ENCODE results near the gene EIF3L. TPM values are rescaled to one million over a fixed set of nuclear protein-coding genes. Genes with fewer than 3 reads are reported as not detected.

Gene EIF3L
- polyA plus RNA-seq, 1 donor = 644 TPM

DNA sequence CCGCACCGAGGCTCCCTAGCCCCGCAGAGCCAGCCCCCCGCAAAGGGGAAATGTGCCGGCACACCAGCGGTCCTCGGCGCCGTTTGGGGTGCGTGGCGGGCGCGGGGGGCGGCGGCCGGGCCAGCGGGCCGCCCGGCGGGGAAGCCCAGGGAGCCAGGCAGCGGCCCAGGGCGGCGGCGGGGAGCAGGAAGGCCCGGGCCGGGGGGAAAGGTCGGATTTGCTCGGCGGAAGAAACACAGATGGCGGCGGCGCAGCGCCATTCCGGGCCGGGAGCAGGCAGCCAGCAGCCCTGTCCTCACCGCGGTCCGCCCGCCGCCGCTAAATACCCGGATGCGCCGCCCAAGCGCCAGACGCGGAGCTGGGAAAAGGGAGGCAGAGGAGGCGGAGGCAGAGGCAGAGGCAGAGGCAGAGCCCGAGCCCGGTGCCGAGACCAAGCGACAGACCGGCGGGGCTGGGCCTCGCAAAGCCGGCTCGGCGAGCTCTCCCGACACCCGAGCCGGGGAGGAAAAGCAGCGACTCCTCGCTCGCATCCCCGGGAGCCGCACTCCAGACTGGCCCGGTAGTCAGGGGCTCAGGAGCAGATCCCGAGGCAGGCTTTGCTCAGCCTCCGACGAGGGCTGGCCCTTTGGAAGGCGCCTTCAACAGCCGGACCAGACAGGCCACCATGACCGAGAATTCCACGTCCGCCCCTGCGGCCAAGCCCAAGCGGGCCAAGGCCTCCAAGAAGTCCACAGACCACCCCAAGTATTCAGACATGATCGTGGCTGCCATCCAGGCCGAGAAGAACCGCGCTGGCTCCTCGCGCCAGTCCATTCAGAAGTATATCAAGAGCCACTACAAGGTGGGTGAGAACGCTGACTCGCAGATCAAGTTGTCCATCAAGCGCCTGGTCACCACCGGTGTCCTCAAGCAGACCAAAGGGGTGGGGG is 44.1 kb upstream of the EIF3L start:
- DNase-seq = peak; percentile 83 to 92
- peak overlapping the region; percentile 68 for H3K4me3 ChIP-seq (ENCODE audit: low read length)
- peaks cover 3% of the 10 kb centered on the region for H3K9me3 ChIP-seq (ENCODE audit: control insufficient read depth, low read depth, low read length)
- H3K27me3 ChIP-seq (ENCODE audit: control insufficient read depth, insufficient read depth, low read length) = no peaks in the 10 kb centered on the region
- H3K4me1 ChIP-seq (ENCODE audit: control insufficient read depth, insufficient read depth, low read length) = peaks cover 31% of the 10 kb centered on the region
- WGBS (ENCODE audit: insufficient coverage, low lambda C conversion rate) = no CpG with 5 or more reads among the region's 87 CpGs
- H3K36me3 ChIP-seq (ENCODE audit: control insufficient read depth, insufficient read depth, low read length) = peaks cover 4% of the 10 kb centered on the region
- peak overlapping the region; percentile 68 for H3K27ac ChIP-seq (ENCODE audit: low read length)

DNA sequence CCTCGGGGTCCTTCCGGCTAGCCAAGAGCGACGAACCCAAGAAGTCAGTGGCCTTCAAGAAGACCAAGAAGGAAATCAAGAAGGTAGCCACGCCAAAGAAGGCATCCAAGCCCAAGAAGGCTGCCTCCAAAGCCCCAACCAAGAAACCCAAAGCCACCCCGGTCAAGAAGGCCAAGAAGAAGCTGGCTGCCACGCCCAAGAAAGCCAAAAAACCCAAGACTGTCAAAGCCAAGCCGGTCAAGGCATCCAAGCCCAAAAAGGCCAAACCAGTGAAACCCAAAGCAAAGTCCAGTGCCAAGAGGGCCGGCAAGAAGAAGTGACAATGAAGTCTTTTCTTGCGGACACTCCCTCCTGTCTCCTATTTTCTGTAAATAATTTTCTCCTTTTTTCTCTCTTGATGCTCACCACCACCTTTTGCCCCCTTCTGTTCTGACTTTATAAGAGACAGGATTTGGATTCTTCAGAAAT is 43.4 kb upstream of the EIF3L start:
- H3K27ac ChIP-seq (ENCODE audit: low read length) = peak overlapping the region; percentile 68
- 60% methylated on average over 1 of the region's 10 CpGs for WGBS (ENCODE audit: insufficient coverage, low lambda C conversion rate)
- H3K27me3 ChIP-seq (ENCODE audit: control insufficient read depth, insufficient read depth, low read length) = no peaks in the 10 kb centered on the region
- no peak for DNase-seq
- peaks cover 31% of the 10 kb centered on the region for H3K4me1 ChIP-seq (ENCODE audit: control insufficient read depth, insufficient read depth, low read length)
- peaks cover 4% of the 10 kb centered on the region for H3K36me3 ChIP-seq (ENCODE audit: control insufficient read depth, insufficient read depth, low read length)
- H3K9me3 ChIP-seq (ENCODE audit: control insufficient read depth, low read depth, low read length) = peaks cover 3% of the 10 kb centered on the region
- peak overlapping the region; percentile 68 for H3K4me3 ChIP-seq (ENCODE audit: low read length)

DNA sequence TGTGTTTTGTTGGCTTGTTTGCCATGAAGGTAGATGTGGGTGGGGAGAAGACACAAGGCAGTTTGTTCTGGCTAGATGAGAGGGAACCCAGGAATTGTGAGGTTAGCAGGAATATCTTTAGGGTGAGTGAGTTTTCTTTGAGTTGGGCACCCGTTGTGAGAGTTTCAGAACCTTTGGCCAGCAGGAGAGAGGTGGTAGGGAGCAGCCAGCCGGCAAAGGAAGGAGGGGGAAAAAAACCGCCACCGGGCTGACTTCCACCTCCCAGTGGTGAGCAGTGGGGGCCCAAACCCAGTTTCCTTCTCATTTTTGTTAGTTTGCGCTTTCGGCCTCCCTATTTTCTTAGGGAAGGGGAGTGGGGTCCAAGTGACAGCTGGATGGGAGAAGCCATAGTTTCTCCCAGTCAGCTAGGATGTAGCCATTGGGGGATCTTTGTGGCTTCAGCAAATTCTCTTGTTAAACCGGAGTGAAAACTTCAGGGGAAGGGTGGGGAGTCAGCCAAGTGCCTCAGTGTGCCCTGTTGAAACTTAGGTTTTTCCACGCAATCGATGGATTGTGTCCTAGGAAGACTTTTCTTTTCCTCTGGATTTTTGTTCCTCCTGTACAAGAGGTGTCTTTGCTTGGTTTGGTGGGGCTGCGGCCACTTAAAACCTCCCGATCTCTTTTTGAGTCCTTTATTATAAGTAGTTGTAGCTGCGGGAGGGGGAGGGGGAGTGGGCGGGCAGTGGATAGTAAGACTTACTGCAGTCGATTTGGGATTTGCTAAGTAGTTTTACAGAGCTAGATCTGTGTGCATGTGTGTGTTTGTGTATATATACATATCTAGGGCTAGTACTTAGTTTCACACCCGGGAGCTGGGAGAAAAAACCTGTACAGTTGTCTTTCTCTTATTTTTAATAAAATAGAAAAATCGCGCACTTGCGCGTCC is 42.5 kb upstream of the EIF3L start:
- WGBS (ENCODE audit: insufficient coverage, low lambda C conversion rate) = no CpG with 5 or more reads among the region's 19 CpGs
- Histone ChIP-seq H3K9me3 (ENCODE audit: control insufficient read depth, low read depth, low read length) (peaks cover 3% of the 10 kb centered on the region), H3K27ac (ENCODE audit: low read length) (peak overlapping the region; percentile 68), H3K4me3 (ENCODE audit: low read length) (peak overlapping the region; percentile 68), H3K4me1 (ENCODE audit: control insufficient read depth, insufficient read depth, low read length) (peaks cover 31% of the 10 kb centered on the region), H3K27me3 (ENCODE audit: control insufficient read depth, insufficient read depth, low read length) (no peaks in the 10 kb centered on the region), H3K36me3 (ENCODE audit: control insufficient read depth, insufficient read depth, low read length) (peaks cover 4% of the 10 kb centered on the region)
- DNase-seq = peak in 1 of 2 donors; percentile 57

DNA sequence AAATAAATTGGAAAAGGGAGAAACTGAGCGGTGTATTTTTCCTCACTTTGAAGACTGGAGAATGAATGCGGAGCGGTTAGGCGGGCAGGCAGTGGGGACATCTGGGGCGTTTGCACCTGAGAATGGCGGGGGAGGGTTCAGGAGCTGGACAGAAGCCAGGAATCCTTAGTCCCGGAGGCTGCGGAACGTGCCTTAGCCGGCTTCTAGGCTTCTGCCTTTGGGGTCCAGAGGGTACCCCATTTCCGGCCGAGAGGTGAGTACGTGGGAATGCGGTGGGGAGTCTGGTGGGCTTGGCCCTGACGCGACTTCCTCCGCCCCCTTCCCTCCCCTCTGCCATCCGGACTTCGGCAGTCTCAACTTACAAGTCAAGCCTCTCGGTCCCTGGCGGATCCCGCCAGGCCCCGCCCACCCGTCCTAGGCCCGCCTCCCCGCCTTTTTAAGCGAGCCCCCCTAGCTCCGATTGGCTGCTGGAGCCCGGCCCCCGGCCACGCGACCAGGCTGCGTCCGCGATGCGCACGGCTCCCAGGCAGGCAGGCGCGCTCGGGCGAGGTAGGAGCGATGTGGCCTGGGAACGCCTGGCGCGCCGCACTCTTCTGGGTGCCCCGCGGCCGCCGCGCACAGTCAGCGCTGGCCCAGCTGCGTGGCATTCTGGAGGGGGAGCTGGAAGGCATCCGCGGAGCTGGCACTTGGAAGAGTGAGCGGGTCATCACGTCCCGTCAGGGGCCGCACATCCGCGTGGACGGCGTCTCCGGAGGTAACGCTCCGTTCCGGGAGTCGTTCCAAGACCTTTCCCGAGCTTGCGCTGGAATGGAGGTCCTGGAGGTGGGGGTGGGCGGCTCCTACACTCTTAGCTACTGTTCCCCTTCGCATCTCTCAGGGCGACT is 41.6 kb upstream of the EIF3L start, which contains the start of gene GCAT:
Gene GCAT (plus strand): TSS at position 525 of the 884 bp plus-strand sequence. CDS start 34 bp downstream, at position 559.
- WGBS (ENCODE audit: insufficient coverage, low lambda C conversion rate) = no CpG with 5 or more reads among the region's 73 CpGs
- Histone ChIP-seq H3K9me3 (ENCODE audit: control insufficient read depth, low read depth, low read length) (peaks cover 3% of the 10 kb centered on the region), H3K27me3 (ENCODE audit: control insufficient read depth, insufficient read depth, low read length) (no peaks in the 10 kb centered on the region), H3K27ac (ENCODE audit: low read length) (peak within 1 kb of the TSS; percentile 68), H3K4me1 (ENCODE audit: control insufficient read depth, insufficient read depth, low read length) (peaks cover 31% of the 10 kb centered on the region), H3K36me3 (ENCODE audit: control insufficient read depth, insufficient read depth, low read length) (peaks cover 4% of the 10 kb centered on the region), H3K4me3 (ENCODE audit: low read length) (peak within 1 kb of the TSS; percentile 68)
- DNase-seq = peak; percentile 96 to 98

DNA sequence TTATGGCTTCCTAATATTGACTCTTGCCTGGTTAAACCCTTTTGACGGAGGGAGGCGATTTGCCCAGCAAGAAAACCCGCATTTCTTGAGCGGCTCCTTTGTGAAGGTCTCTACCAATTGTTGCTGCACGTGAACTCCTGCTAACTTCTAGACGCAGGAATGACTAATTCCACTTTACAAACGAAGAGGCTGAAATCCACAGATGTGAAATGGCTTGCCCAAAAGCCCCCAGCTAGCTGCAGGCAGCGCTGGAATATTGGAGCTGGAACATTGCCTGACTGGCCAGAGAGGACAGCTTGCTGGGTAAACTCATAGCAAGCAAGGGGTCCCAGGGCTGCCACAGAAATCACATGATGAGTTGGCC is 40.9 kb upstream of the EIF3L start:
- Histone ChIP-seq H3K4me1 (ENCODE audit: control insufficient read depth, insufficient read depth, low read length) (peaks cover 25% of the 10 kb centered on the region), H3K4me3 (ENCODE audit: low read length) (peak overlapping the region; percentile 68), H3K27me3 (ENCODE audit: control insufficient read depth, insufficient read depth, low read length) (no peaks in the 10 kb centered on the region), H3K27ac (ENCODE audit: low read length) (peak overlapping the region; percentile 50), H3K9me3 (ENCODE audit: control insufficient read depth, low read depth, low read length) (peaks cover 3% of the 10 kb centered on the region), H3K36me3 (ENCODE audit: control insufficient read depth, insufficient read depth, low read length) (peaks cover 4% of the 10 kb centered on the region)
- no peak for DNase-seq
- no CpG with 5 or more reads among the region's 8 CpGs for WGBS (ENCODE audit: insufficient coverage, low lambda C conversion rate)

GRCh38 chr22:37809672-37810333 is 39.4 kb upstream of the EIF3L start:
- no peak overlapping the region for H3K4me3 ChIP-seq (ENCODE audit: low read length)
- no CpG with 5 or more reads among the region's 5 CpGs for WGBS (ENCODE audit: insufficient coverage, low lambda C conversion rate)
- DNase-seq = no peak
- H3K27ac ChIP-seq (ENCODE audit: low read length) = no peak overlapping the region
- H3K9me3 ChIP-seq (ENCODE audit: control insufficient read depth, low read depth, low read length) = no peaks in the 10 kb centered on the region
- H3K27me3 ChIP-seq (ENCODE audit: control insufficient read depth, insufficient read depth, low read length) = no peaks in the 10 kb centered on the region
- peaks cover 7% of the 10 kb centered on the region for H3K36me3 ChIP-seq (ENCODE audit: control insufficient read depth, insufficient read depth, low read length)
- H3K4me1 ChIP-seq (ENCODE audit: control insufficient read depth, insufficient read depth, low read length) = peaks cover 14% of the 10 kb centered on the region

DNA sequence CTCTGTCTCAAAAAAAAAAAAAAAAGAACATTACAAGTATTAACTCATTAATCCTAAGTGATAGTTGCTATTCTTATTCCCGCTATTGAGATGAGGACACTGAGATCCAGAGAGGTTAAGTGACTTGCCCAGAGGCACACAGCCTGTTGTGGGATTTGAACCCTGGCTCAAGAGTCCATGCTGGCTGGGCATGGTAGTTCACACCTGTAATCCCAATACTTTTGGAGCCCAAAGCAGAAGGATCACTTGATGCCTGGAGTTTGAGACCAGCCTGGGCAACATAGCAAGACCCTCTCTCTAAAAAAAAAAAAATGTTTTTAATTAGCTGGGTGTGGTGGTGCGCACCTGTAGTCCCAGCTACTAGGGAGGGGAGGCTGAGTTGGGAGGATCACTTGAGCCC is 37.4 kb upstream of the EIF3L start:
- H3K9me3 ChIP-seq (ENCODE audit: control insufficient read depth, low read depth, low read length) = no peaks in the 10 kb centered on the region
- no peak overlapping the region for H3K27ac ChIP-seq (ENCODE audit: low read length)

DNA sequence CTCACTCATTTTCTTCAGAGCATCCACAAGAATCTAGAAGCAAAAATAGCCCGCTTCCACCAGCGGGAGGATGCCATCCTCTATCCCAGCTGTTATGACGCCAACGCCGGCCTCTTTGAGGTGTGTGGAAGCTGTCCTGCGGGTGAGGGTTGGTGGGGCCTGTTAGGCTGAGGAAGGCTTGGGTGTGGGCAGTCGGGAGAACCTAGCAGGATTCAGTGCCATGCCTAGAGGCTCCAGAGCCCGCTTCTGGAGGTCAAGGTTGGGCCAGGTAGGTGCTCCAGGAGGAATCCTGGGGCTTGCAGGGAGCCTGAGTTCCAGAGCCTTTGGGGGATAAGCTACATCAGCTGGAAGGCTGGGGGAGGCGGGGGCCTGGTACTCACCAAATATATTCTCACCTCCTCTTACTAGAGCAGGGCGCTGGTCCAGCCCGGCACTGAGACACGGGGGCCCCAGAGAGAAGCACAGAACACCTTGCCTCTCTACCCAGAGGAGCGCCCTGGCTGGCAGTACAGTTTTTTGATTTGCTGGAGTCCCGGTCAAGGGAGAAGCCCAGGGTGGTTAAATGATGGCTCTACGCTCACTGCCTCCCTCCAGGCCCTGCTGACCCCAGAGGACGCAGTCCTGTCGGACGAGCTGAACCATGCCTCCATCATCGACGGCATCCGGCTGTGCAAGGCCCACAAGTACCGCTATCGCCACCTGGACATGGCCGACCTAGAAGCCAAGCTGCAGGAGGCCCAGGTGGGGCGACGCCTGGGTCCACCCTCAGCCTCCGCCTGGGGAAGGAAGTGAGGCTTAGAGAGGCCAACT is 36.1 kb upstream of the EIF3L start:
- DNase-seq = no peak
- Histone ChIP-seq H3K27me3 (ENCODE audit: control insufficient read depth, insufficient read depth, low read length) (no peaks in the 10 kb centered on the region), H3K27ac (ENCODE audit: low read length) (no peak overlapping the region), H3K4me1 (ENCODE audit: control insufficient read depth, insufficient read depth, low read length) (peaks cover 8% of the 10 kb centered on the region), H3K9me3 (ENCODE audit: control insufficient read depth, low read depth, low read length) (no peaks in the 10 kb centered on the region), H3K36me3 (ENCODE audit: control insufficient read depth, insufficient read depth, low read length) (peaks cover 18% of the 10 kb centered on the region), H3K4me3 (ENCODE audit: low read length) (no peak overlapping the region)
- no CpG with 5 or more reads among the region's 27 CpGs for WGBS (ENCODE audit: insufficient coverage, low lambda C conversion rate)

More for the DNA sequence above, 37.4 kb upstream of the EIF3L start:
- Histone ChIP-seq H3K27me3 (ENCODE audit: control insufficient read depth, insufficient read depth, low read length) (no peaks in the 10 kb centered on the region), H3K36me3 (ENCODE audit: control insufficient read depth, insufficient read depth, low read length) (peaks cover 18% of the 10 kb centered on the region), H3K4me3 (ENCODE audit: low read length) (no peak overlapping the region), H3K4me1 (ENCODE audit: control insufficient read depth, insufficient read depth, low read length) (peaks cover 5% of the 10 kb centered on the region)
- no peak for DNase-seq
- no CpG with 5 or more reads among the region's 2 CpGs for WGBS (ENCODE audit: insufficient coverage, low lambda C conversion rate)

DNA sequence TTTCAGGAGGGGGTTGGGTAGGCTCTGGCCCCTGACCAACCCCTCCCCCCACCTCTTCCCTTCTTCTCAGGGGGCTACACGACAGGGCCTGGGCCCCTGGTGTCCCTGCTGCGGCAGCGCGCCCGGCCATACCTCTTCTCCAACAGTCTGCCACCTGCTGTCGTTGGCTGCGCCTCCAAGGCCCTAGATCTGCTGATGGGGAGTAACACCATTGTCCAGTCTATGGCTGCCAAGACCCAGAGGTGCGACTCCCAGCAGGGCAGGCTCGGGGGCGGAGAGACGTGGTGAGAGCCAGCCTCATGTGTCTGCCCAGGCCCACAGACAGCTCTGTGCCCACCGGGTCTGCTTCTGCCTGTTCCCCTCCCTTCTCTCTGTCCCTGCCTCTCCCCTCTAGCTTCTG is 33.6 kb upstream of the EIF3L start:
- no CpG with 5 or more reads among the region's 12 CpGs for WGBS (ENCODE audit: insufficient coverage, low lambda C conversion rate)
- peaks cover 13% of the 10 kb centered on the region for H3K36me3 ChIP-seq (ENCODE audit: control insufficient read depth, insufficient read depth, low read length)
- DNase-seq = no peak
- no peak overlapping the region for H3K4me3 ChIP-seq (ENCODE audit: low read length)
- no peak overlapping the region for H3K27ac ChIP-seq (ENCODE audit: low read length)
- peaks cover 22% of the 10 kb centered on the region for H3K27me3 ChIP-seq (ENCODE audit: control insufficient read depth, insufficient read depth, low read length)
- H3K9me3 ChIP-seq (ENCODE audit: control insufficient read depth, low read depth, low read length) = peaks cover 4% of the 10 kb centered on the region
- H3K4me1 ChIP-seq (ENCODE audit: control insufficient read depth, insufficient read depth, low read length) = peaks cover 11% of the 10 kb centered on the region
